Measurements from ENCODE around the gene HPSE2. TPM values are rescaled to one million over a fixed set of nuclear protein-coding genes. Genes with fewer than 3 reads are reported as not detected.

The HPSE2 gene
- total RNA-seq, 1 experiment from 2014 or later: 0.20 TPM

GRCh38 chr10:98420786-98421185, 814.9 kb downstream of the HPSE2 start:
- Mint-ChIP-seq H3K4me1 (peaks cover 3% of the 10 kb centered on the region in 2 experiments), H3K4me3 (no peak overlapping the region), H3K36me3 (ENCODE audit: insufficient read depth in 1 of 3, low read depth in 3 of 3) (peaks cover 0 to 8% (median 4%) of the 10 kb centered on the region in 3 experiments; a peak in 3 of 7 replicates), H3K27ac (no peak overlapping the region; a peak in 1 of 7 replicates), H3K9me3 (no peaks in the 10 kb centered on the region), H3K27me3 (ENCODE audit: low read depth) (no peaks in the 10 kb centered on the region)
- no peaks in the 10 kb centered on the region for H3K9me3 ChIP-seq (ENCODE audit: control insufficient read depth, low read depth, low read length)
- no peaks in the 10 kb centered on the region for H3K79me2 ChIP-seq (ENCODE audit: insufficient read depth, low read length)
- H3K14ac ChIP-seq (ENCODE audit: insufficient read depth, low read length): no peak overlapping the region; the same call in 1 of the 2 replicates
- H2BK15ac ChIP-seq (ENCODE audit: low read depth, low read length): no peak overlapping the region
- no peak overlapping the region for H3K4ac ChIP-seq (ENCODE audit: low read depth, low read length)
- H3K9ac ChIP-seq (ENCODE audit: extremely low read depth, insufficient read length, low read length): no peak overlapping the region
- H4K8ac ChIP-seq (replicated peaks; ENCODE audit: insufficient read length, low read depth, low read length): no peak overlapping the region
- no peak overlapping the region for H2BK12ac ChIP-seq (ENCODE audit: insufficient read length, low read depth, low read length)
- H4K20me1 ChIP-seq (ENCODE audit: control insufficient read depth, insufficient read depth, insufficient read length): no peaks in the 10 kb centered on the region
- no peaks in the 10 kb centered on the region for H3K4me1 ChIP-seq (ENCODE audit: insufficient read depth, low read length)
- H2AK5ac ChIP-seq (ENCODE audit: insufficient read length, low read length): no peak overlapping the region
- no peak overlapping the region for H2BK5ac ChIP-seq (ENCODE audit: insufficient read length, low read length)
- no peak overlapping the region for H2AFZ ChIP-seq (ENCODE audit: low read length)
- no peak overlapping the region for H3K4me2 ChIP-seq (ENCODE audit: insufficient read depth, insufficient read length, low read length)
- no peak overlapping the region for H3K56ac ChIP-seq (ENCODE audit: insufficient read length, low read depth, low read length)
- no peak overlapping the region for H4K5ac ChIP-seq (ENCODE audit: insufficient read length, low read depth, low read length)
- H3K79me1 ChIP-seq (ENCODE audit: insufficient read depth, low read depth, low read length, poor library complexity, severe bottlenecking): no peaks in the 10 kb centered on the region
- no peak overlapping the region for H3K27ac ChIP-seq (ENCODE audit: insufficient read length, low read depth, low read length)
- H3T11ph ChIP-seq (ENCODE audit: low read length): no peak overlapping the region
- no peak overlapping the region for H3K23ac ChIP-seq (ENCODE audit: insufficient read length, low read depth, low read length)
- DNase-seq: no peak
- H3K18ac ChIP-seq (ENCODE audit: insufficient read length, low read depth, low read length): no peak overlapping the region
- no CpG with 5 or more reads among the region's 9 CpGs for WGBS (ENCODE audit: extremely low coverage, insufficient read length, low lambda C conversion rate)
- no peaks in the 10 kb centered on the region for H3K27me3 ChIP-seq (ENCODE audit: insufficient read depth, low read length)
- no peak overlapping the region for H2BK120ac ChIP-seq (ENCODE audit: low read depth, low read length, poor library complexity, severe bottlenecking)
- H4K91ac ChIP-seq (ENCODE audit: insufficient read length, low read depth, low read length): no peak overlapping the region
- no peak for TF ChIP-seq CTCF (conservative IDR thresholded peaks at IDR 0.05)
- no peaks in the 10 kb centered on the region for H3K23me2 ChIP-seq (ENCODE audit: insufficient read length, low read depth, low read length, poor library complexity, severe bottlenecking)
- H2BK20ac ChIP-seq (ENCODE audit: low read depth, low read length, poor library complexity, severe bottlenecking): no peak overlapping the region
